Measurements from ENCODE around the gene KCNB1. TPM values are rescaled to one million over a fixed set of nuclear protein-coding genes. Genes with fewer than 3 reads are reported as not detected.

KCNB1 gene
- total RNA-seq, 1 donor from 2014 or later: 0.98 TPM

DNA sequence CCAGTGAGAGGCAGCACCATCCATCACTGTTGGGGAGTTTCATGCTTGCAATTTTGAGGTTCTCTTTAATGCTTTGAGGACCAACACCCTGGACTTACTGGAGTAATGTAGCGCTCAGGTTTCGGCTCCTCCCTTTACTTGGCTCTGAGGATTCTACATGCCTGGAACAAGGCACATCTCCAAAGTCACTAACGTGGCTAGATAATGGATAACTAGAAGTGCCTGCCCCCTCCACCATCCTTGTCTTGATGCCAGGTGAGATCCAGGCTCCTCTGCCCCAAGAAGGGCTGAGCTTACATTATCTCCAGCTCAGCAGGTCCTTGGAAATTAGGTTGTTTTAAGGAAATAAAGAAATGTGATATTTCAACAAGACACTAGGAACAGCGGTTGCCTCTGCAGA, 129.1 kb downstream of the KCNB1 start:
- TF ChIP-seq, protein P1, sequence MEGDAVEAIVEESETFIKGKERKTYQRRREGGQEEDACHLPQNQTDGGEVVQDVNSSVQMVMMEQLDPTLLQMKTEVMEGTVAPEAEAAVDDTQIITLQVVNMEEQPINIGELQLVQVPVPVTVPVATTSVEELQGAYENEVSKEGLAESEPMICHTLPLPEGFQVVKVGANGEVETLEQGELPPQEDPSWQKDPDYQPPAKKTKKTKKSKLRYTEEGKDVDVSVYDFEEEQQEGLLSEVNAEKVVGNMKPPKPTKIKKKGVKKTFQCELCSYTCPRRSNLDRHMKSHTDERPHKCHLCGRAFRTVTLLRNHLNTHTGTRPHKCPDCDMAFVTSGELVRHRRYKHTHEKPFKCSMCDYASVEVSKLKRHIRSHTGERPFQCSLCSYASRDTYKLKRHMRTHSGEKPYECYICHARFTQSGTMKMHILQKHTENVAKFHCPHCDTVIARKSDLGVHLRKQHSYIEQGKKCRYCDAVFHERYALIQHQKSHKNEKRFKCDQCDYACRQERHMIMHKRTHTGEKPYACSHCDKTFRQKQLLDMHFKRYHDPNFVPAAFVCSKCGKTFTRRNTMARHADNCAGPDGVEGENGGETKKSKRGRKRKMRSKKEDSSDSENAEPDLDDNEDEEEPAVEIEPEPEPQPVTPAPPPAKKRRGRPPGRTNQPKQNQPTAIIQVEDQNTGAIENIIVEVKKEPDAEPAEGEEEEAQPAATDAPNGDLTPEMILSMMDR (IDR thresholded peaks at IDR 0.05; ENCODE audit: unreplicated experiment): no peak
- Mint-ChIP-seq H3K9me3 (ENCODE audit: low read depth) (no peaks in the 10 kb centered on the region), H3K27ac (no peak overlapping the region), H3K4me1 (ENCODE audit: low read depth) (peaks cover 2% of the 10 kb centered on the region), H3K36me3 (ENCODE audit: insufficient read depth) (no peaks in the 10 kb centered on the region), H3K4me3 (ENCODE audit: low read depth) (no peak overlapping the region), H3K27me3 (no peaks in the 10 kb centered on the region)
- no peak for DNase-seq (ENCODE audit: low spot score, unreplicated experiment)

DNA sequence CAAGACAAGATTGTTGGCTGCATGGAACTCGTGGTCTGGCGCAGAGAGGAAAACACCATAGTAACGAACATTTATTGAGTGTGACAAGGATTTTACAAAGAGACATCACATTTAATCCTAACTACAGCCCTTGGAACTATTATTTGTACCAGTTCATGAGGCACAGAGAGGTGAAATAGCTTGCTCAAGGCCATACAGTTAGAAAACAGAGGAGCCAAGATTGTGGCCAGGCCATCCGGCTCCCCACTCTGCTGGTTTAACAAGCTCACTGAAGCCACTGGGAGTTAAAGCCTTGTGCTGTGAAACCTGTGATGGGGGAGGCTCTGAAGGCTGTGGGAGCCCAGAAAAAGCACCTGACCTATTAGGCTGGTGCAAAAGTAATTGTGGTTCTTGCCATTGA, 129.7 kb downstream of the KCNB1 start:
- TF ChIP-seq, protein P1 (IDR thresholded peaks at IDR 0.05; ENCODE audit: unreplicated experiment): no peak
- Mint-ChIP-seq H3K27ac (no peak overlapping the region), H3K27me3 (no peaks in the 10 kb centered on the region), H3K4me1 (ENCODE audit: low read depth) (peaks cover 3% of the 10 kb centered on the region), H3K4me3 (ENCODE audit: low read depth) (no peak overlapping the region), H3K9me3 (ENCODE audit: low read depth) (no peaks in the 10 kb centered on the region), H3K36me3 (ENCODE audit: insufficient read depth) (no peaks in the 10 kb centered on the region)
- no peak for DNase-seq (ENCODE audit: low spot score, unreplicated experiment)

DNA sequence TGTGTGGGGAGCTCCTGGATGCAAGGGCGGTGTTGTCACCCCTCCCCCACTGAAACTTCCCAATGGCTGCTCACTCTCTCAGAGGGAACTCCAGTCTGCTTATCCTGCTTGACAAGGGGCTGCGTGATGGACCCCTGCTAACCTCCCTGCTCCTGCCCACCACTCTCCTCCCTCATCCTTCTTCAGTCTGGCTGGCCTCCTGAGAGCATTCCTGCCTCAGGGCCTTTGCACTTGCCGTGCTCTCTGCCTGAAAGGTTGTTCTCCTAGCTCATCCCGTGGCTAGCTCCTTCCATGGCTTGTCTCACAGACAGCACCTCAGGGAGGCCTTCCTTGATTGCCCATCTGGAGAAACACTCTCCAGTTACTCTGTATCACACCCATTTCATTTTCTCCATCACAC, 130.7 kb downstream of the KCNB1 start:
- TF ChIP-seq, protein P1 (IDR thresholded peaks at IDR 0.05; ENCODE audit: unreplicated experiment): no peak
- no peaks in the 10 kb centered on the region for H3K36me3 Mint-ChIP-seq (ENCODE audit: insufficient read depth)
- no peaks in the 10 kb centered on the region for H3K27me3 Mint-ChIP-seq
- no peak overlapping the region for H3K4me3 Mint-ChIP-seq (ENCODE audit: low read depth)
- no peak overlapping the region for H3K27ac Mint-ChIP-seq
- H3K9me3 Mint-ChIP-seq (ENCODE audit: low read depth): no peaks in the 10 kb centered on the region
- DNase-seq (ENCODE audit: low spot score, unreplicated experiment): no peak
- H3K4me1 Mint-ChIP-seq (ENCODE audit: low read depth): peaks cover 5% of the 10 kb centered on the region

DNA sequence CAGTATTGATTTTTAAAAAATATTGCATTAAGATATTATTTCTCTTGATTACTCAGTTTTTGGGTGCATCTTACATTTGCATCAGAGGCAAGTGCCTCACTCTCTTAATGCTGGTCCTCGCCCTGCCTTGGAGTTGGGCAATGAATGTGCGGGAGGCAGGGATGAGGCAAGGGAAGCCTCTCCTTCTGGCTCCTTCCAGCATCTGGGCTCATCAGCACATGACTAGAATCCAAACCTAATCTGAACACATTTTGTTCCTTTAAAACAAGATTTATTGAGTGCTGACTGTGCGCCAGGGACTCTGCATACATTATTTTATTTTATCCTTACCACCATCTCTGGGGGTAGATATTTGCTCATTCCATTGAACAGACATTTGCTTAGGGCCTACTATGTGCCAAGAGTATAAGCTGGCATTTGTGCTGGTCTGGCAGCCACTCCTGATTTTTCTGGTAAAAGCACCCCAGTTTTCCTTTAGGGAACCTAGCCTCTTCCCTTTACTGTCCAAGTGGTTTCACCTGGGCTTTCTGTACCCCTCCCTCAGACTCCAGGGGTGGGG, 132.7 kb downstream of the KCNB1 start:
- TF ChIP-seq, protein P1 (IDR thresholded peaks at IDR 0.05; ENCODE audit: unreplicated experiment): no peak
- Mint-ChIP-seq H3K27ac (peak overlapping the region; percentile 59), H3K9me3 (ENCODE audit: low read depth) (no peaks in the 10 kb centered on the region), H3K36me3 (ENCODE audit: insufficient read depth) (no peaks in the 10 kb centered on the region), H3K4me1 (ENCODE audit: low read depth) (peaks cover 3% of the 10 kb centered on the region), H3K27me3 (no peaks in the 10 kb centered on the region), H3K4me3 (ENCODE audit: low read depth) (no peak overlapping the region)
- DNase-seq (ENCODE audit: low spot score, unreplicated experiment): no peak

DNA sequence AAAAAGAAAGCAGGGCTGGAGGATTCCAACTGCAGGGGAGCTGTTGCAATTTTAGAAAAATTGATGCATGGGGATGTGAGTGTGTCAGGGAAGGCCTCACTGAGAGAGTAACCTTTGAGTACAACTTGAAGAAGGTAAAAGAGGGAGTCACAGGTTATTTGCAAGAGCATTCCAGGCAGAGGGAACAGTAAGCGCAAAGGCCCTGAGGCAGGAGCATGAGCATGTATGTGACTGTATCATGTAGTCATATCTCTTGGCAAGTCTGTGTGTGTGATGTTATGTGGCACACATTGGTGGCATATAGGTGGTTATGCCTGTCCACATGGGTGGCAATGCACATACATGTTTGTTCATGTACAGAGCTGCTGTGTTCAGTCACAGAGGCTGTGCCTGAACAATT, 133.4 kb downstream of the KCNB1 start:
- Mint-ChIP-seq H3K4me3 (ENCODE audit: low read depth) (no peak overlapping the region), H3K27me3 (no peaks in the 10 kb centered on the region), H3K27ac (no peak overlapping the region), H3K4me1 (ENCODE audit: low read depth) (peaks cover 3% of the 10 kb centered on the region), H3K36me3 (ENCODE audit: insufficient read depth) (no peaks in the 10 kb centered on the region), H3K9me3 (ENCODE audit: low read depth) (no peaks in the 10 kb centered on the region)
- no peak for DNase-seq (ENCODE audit: low spot score, unreplicated experiment)
- TF ChIP-seq, protein P1 (IDR thresholded peaks at IDR 0.05; ENCODE audit: unreplicated experiment): no peak

All from progenitor cell of endocrine pancreas (in vitro differentiated cells).